HepG2 (cell line): ENCODE measurements around the gene SMURF1. TPM values are rescaled to one million over a fixed set of nuclear protein-coding genes. Genes with fewer than 3 reads are reported as not detected.

Source experiments
- ATAC-seq: fragments of 200-7000 bp; cut with Tn5 transposase; 3 replicates; pipeline ENCODE4 v1.9.1; 2020; ENCODE audit warnings: mild to moderate bottlenecking, moderate library complexity
- BruUV-seq: library from RNA; stranded (reverse); fragments of 400-500 nt; replicated peaks from 2 replicates; lab custom pipeline; 2021; lab: Mats Ljungman, UMichigan
- CTCF ChIA-PET: fragments of 300-600 bp; formaldehyde crosslinking; extraction: SDS; loops from one replicate; lab custom pipeline; 2021; ENCODE audit warnings: low total read pairs, inconsistent platforms, low intra/inter-chr PET ratio; lab: Yijun Ruan, JAX
- POLR2A ChIA-PET: fragments of 350-600 bp; sonication (Branson Sonifier 250); formaldehyde crosslinking; loops from one replicate; lab custom pipeline; 2020; ENCODE audit warnings: antibody characterized with exemption, inconsistent platforms; lab: Yijun Ruan, JAX
- DNase-seq: peaks from one replicate; pipeline ENCODE4 v3.0.0-alpha.2; 2015; ENCODE audit warnings: low spot score
- FAIRE-seq: peaks from 3 replicates; lab custom pipeline; 2011; peaks lifted over from hg19 to GRCh38; lab: Jason Lieb, UNC
- H2AFZ ChIP-seq: one replicate; pipeline ENCODE4 v1.6.1; 2011; ENCODE audit warnings: low read length, inconsistent platforms
- H3K27ac ChIP-seq: fragments of 300-600 bp; 3 replicates; pipeline ENCODE4 v1.8.0; 2011; ENCODE audit warnings: mixed run types, mild to moderate bottlenecking, mixed read lengths, low read length, inconsistent platforms; ENCODE audit not compliant: insufficient read depth; ENCODE audit errors: extremely low read length
- H3K27me3 ChIP-seq, 2 experiments: fragments of 200-600 bp in 1 of 2; 2 replicates in 1 of 2; 3 replicates in 1 of 2; pipeline versions ENCODE4 v1.6.0 to v1.8.0; 2011; ENCODE audit warnings: low read length in 2 of 2, mild to moderate bottlenecking in 2 of 2, moderate library complexity in 2 of 2, inconsistent platforms in 1 of 2; ENCODE audit not compliant: insufficient read depth in 2 of 2, control insufficient read depth in 1 of 2
- H3K36me3 ChIP-seq, 2 experiments: fragments of 200-600 bp in 1 of 2; replicated peaks in 1 of 2; 2 replicates in 1 of 2; 3 replicates in 1 of 2; pipeline versions ENCODE4 v1.5.1 to v1.8.0; 2011; ENCODE audit warnings: low read length in 2 of 2, inconsistent platforms in 1 of 2; ENCODE audit not compliant: insufficient read depth in 2 of 2, control insufficient read depth in 1 of 2
- H3K4me1 ChIP-seq: 2 replicates; pipeline ENCODE4 v1.5.1; 2012; ENCODE audit warnings: low read length, inconsistent platforms; ENCODE audit not compliant: insufficient read depth
- H3K4me2 ChIP-seq: 2 replicates; pipeline ENCODE4 v1.6.0; 2011; ENCODE audit warnings: low read depth, low read length, inconsistent platforms
- H3K4me3 ChIP-seq, 3 experiments: fragments of 200-600 bp in 1 of 3; sonication (generic), shearing (Covaris generic) in 1 of 3; replicated peaks in 1 of 3; 2 replicates each; pipeline ENCODE4 v1.5.1; 2011 to 2016; ENCODE audit warnings: low read length in 3 of 3, inconsistent platforms in 2 of 3, low read depth in 2 of 3, mild to moderate bottlenecking in 2 of 3, control low read depth in 1 of 3, mixed read lengths in 1 of 3; ENCODE audit not compliant: insufficient read depth in 1 of 3
- H3K79me2 ChIP-seq: one replicate; pipeline ENCODE4 v1.6.1; 2011; ENCODE audit warnings: low read length, inconsistent platforms; ENCODE audit not compliant: insufficient read depth
- H3K9ac ChIP-seq: 2 replicates; pipeline ENCODE4 v1.6.0; 2011; ENCODE audit warnings: mild to moderate bottlenecking, low read depth, low read length, inconsistent platforms; ENCODE audit not compliant: insufficient read depth
- H3K9me3 ChIP-seq: 2 replicates; pipeline ENCODE4 v1.5.1; 2012; ENCODE audit warnings: mild to moderate bottlenecking, low read length
- H4K20me1 ChIP-seq: 2 replicates; pipeline ENCODE4 v1.6.0; 2011; ENCODE audit warnings: inconsistent platforms, mild to moderate bottlenecking, low read length, moderate library complexity; ENCODE audit not compliant: insufficient read depth
- AKAP8 ChIP-seq: sonication (generic); formaldehyde crosslinking; IDR thresholded peaks from 2 replicates; pipeline ENCODE4 v1.5.1; 2020; ENCODE audit warnings: mild to moderate bottlenecking, missing genetic modification reagents
- CREB1 ChIP-seq, 2 experiments: fragments of 450-650 bp in 1 of 2; IDR thresholded peaks; 2 replicates each; pipeline ENCODE4 v1.6.1; 2016 to 2017; ENCODE audit warnings: control low read depth in 1 of 2, mild to moderate bottlenecking in 1 of 2, missing compliant biosample characterization in 1 of 2, missing genetic modification characterization in 1 of 2
- CREM ChIP-seq, 2 experiments: sonication (generic) in 1 of 2; formaldehyde crosslinking in 1 of 2; IDR thresholded peaks; 2 replicates each; pipeline versions ENCODE4 v1.4.0 to v1.6.1; 2016 to 2020; ENCODE audit warnings: antibody characterized with exemption in 1 of 2, mild to moderate bottlenecking in 1 of 2, missing genetic modification reagents in 1 of 2
- FOXK2 ChIP-seq: fragments of 450-650 bp; IDR thresholded peaks from 2 replicates; pipeline ENCODE4 v1.6.1; 2016
- JUN ChIP-seq: sonication (generic); formaldehyde crosslinking; IDR thresholded peaks from 2 replicates; pipeline ENCODE4 v1.4.0; 2020; ENCODE audit warnings: mild to moderate bottlenecking, missing genetic modification reagents
- LBX2 ChIP-seq: sonication (generic); formaldehyde crosslinking; IDR thresholded peaks from 2 replicates; pipeline ENCODE4 v1.5.0; 2020; ENCODE audit warnings: missing genetic modification reagents, mild to moderate bottlenecking, borderline replicate concordance
- MIER3 ChIP-seq: IDR thresholded peaks from 2 replicates; pipeline ENCODE4 v1.6.1; 2016; ENCODE audit warnings: missing compliant biosample characterization, borderline replicate concordance
- POLR2G ChIP-seq: fragments of 200-400 bp; formaldehyde crosslinking; IDR thresholded peaks from 2 replicates; pipeline ENCODE4 v1.6.1; 2018; ENCODE audit warnings: mild to moderate bottlenecking, low read depth, low read length, moderate library complexity
- RXRB ChIP-seq: IDR thresholded peaks from 2 replicates; pipeline ENCODE4 v1.6.1; 2016; ENCODE audit warnings: borderline replicate concordance, missing genetic modification reagents, missing compliant biosample characterization
- SMAD9 ChIP-seq: sonication (generic); formaldehyde crosslinking; IDR thresholded peaks from 2 replicates; pipeline ENCODE4 v1.5.1; 2020; ENCODE audit warnings: mild to moderate bottlenecking, missing genetic modification reagents
- TFDP2 ChIP-seq: sonication (generic); formaldehyde crosslinking; IDR thresholded peaks from 2 replicates; pipeline ENCODE4 v1.4.0; 2020; ENCODE audit warnings: missing genetic modification reagents
- ZC3H13 ChIP-seq: sonication (generic); formaldehyde crosslinking; IDR thresholded peaks from 2 replicates; pipeline ENCODE4 v1.8.1; 2023; ENCODE audit warnings: mild to moderate bottlenecking, missing genetic modification reagents, moderate library complexity
- ZNF614 ChIP-seq: IDR thresholded peaks from 2 replicates; pipeline ENCODE4 v1.6.1; 2018; ENCODE audit warnings: missing biosample characterization, missing genetic modification reagents, inconsistent platforms, borderline replicate concordance
- ZNF629 ChIP-seq: sonication (generic); formaldehyde crosslinking; conservative IDR thresholded peaks from 2 replicates; pipeline ENCODE4 v1.5.0; 2020; ENCODE audit warnings: missing genetic modification reagents
- WGBS: methylation state at CpG from one replicate; pipeline ENCODE4 v1.1.6; 2017; ENCODE audit warnings: low lambda C conversion rate; 5-methylcytosine and 5-hydroxymethylcytosine counted together
- in situ Hi-C: cut with HindIII; loops from 2 replicates; pipeline ENCODE4 v1.10.0; 2017; ENCODE audit warnings: low pct_unique_long_range_greater_than_20kb; ENCODE audit not compliant: extremely low pct_ligation_motif_present
- intact Hi-C: fragments of 100-400 bp; cut with micrococcal nuclease; formaldehyde crosslinking; loops from one replicate; pipeline ENCODE4 v1.10.0; 2022; ENCODE audit not compliant: unreplicated experiment
- polyA plus RNA-seq, 8 experiments: library from polyadenylated mRNA; depleted of rRNA in 3 of 8; stranded (reverse) in 7 of 8; unstranded in 1 of 8; fragments of >200 nt; fragmentation: Illumina TruSeq in 4 of 8; extraction: Trizol in 4 of 8; gene quantifications; 2 replicates each; pipeline versions ENCODE4 v1.2.1 to v1.2.3, GENCODE V29; 2011 to 2016; ENCODE audit warnings: low read depth in 4 of 8, missing spikeins in 1 of 8, mixed read lengths in 1 of 8; ENCODE audit not compliant: insufficient read depth in 1 of 8
- total RNA-seq, 5 experiments: library from RNA; depleted of rRNA; stranded (reverse); fragments of >200 nt; fragmentation: Illumina TruSeq; extraction: Trizol; gene quantifications; 2 replicates each; pipeline ENCODE4 v1.2.3, GENCODE V29; 2016; ENCODE audit warnings: low read depth in 1 of 5

The SMURF1 gene
- total and polyA plus RNA-seq, 2 of the 13 experiments (the other 11 are each of a cell fraction or from before 2014, with no cell fraction given): 8.3 to 11.1 TPM

GRCh38 chr7:99094401-99094800, 49.5 kb downstream of the SMURF1 start:
- BruUV-seq: no TSS peak
- H3K4me3 ChIP-seq: no peak overlapping the region
- H3K36me3 ChIP-seq: no peaks in the 10 kb centered on the region
- in situ Hi-C loops: no loop called here
- H3K9ac ChIP-seq: no peak overlapping the region
- ChIA-PET POLR2A (interaction anchor here (0.7 kb wide), 1 partner anchor 9 kb away, joined by 3 read pairs; no protein-coding TSS in a partner anchor), CTCF (no interaction called here)
- H2AFZ ChIP-seq: no peak overlapping the region
- H3K4me1 ChIP-seq: peaks cover 86% of the 10 kb centered on the region
- H4K20me1 ChIP-seq: no peaks in the 10 kb centered on the region
- H3K4me2 ChIP-seq: no peak overlapping the region
- no peak for TF ChIP-seq POLR2G
- no peak overlapping the region for H3K27ac ChIP-seq
- ATAC-seq: no peak
- intact Hi-C loops: no loop called here
- no peaks in the 10 kb centered on the region for H3K27me3 ChIP-seq
- peaks cover 83% of the 10 kb centered on the region for H3K79me2 ChIP-seq
- no peak for DNase-seq
- H3K9me3 ChIP-seq: no peaks in the 10 kb centered on the region
- FAIRE-seq: no peak

GRCh38 chr7:99092064-99092720, 51.7 kb downstream of the SMURF1 start:
- Histone ChIP-seq H3K4me3 (no peak overlapping the region), H4K20me1 (no peaks in the 10 kb centered on the region), H3K27me3 (no peaks in the 10 kb centered on the region), H3K27ac (peak overlapping the region; percentile 74), H3K4me2 (peak overlapping the region; percentile 42), H3K9me3 (no peaks in the 10 kb centered on the region), H3K79me2 (peaks cover 79% of the 10 kb centered on the region), H3K4me1 (peaks cover 76% of the 10 kb centered on the region), H3K36me3 (no peaks in the 10 kb centered on the region), H2AFZ (no peak overlapping the region), H3K9ac (peak overlapping the region; percentile 56)
- POLR2A ChIA-PET: interaction anchor here (1.5 kb wide), 1 partner anchor 120 kb away, joined by 3 read pairs; no protein-coding TSS in a partner anchor
- peak; percentile 94 for ATAC-seq
- WGBS: 34% methylated on average over 11 of the region's 11 CpGs
- in situ Hi-C loops (no loop called here), intact Hi-C loops (no loop called here)
- no TSS peak for BruUV-seq
- FAIRE-seq: no peak
- CTCF ChIA-PET: no interaction called here
- DNase-seq: peak; percentile 86
- no peak for TF ChIP-seq AKAP8 (CRISPR knock-in tag)
- peak; percentile 79 for TF ChIP-seq JUN
- peak; percentile 79 for TF ChIP-seq FOXK2
- TF ChIP-seq ZNF629 (CRISPR knock-in tag): peak; percentile 76
- no peak for TF ChIP-seq SMAD9
- TF ChIP-seq LBX2 (CRISPR knock-in tag): no peak
- TF ChIP-seq RXRB: peak; percentile 99
- TF ChIP-seq ZC3H13 (CRISPR knock-in tag): no peak
- TF ChIP-seq CREB1 (IDR thresholded peaks at IDR 0.05): peak; percentile 67; the same call in 1 of the 2 replicates
- TF ChIP-seq CREB1 (CRISPR knock-in tag; IDR thresholded peaks at IDR 0.05): peak; percentile 87
- TF ChIP-seq CREM (IDR thresholded peaks at IDR 0.05): peak; percentile 43; the same call in 1 of the 2 replicates
- TF ChIP-seq CREM (CRISPR knock-in tag; IDR thresholded peaks at IDR 0.05): no peak
- TF ChIP-seq TFDP2 (CRISPR knock-in tag): no peak
- peak; percentile 67 for TF ChIP-seq ZNF614 (CRISPR knock-in tag)
- TF ChIP-seq MIER3 (CRISPR knock-in tag): peak; percentile 91; the same call in 1 of the 2 replicates
